T-cell (primary cell): ENCODE data around the gene WWTR1. TPM values are rescaled to one million over a fixed set of nuclear protein-coding genes. Genes with fewer than 3 reads are reported as not detected.

Experiments used
- ATAC-seq, 4 experiments: fragments of 200-7000 bp in 3 of 4; fragments of 150-1000 bp in 1 of 4; cut with Tn5 transposase; replicated peaks in 1 of 4; 1 replicate in 3 of 4; 2 replicates in 1 of 4; pipeline ENCODE4 v1.10.0; 2021; ENCODE audit warnings: moderate library complexity in 3 of 4, mild to moderate bottlenecking in 2 of 4, moderate number of reproducible peaks in 1 of 4
- CTCF ChIA-PET, 2 donors: fragments of 300-600 bp; sonication (Branson Sonifier 250); formaldehyde crosslinking; loops; one replicate each; lab custom pipeline; 2022; ENCODE audit warnings: antibody characterized with exemption in 2 of 2; lab: Charles Lee
- POLR2A ChIA-PET, 2 donors: fragments of 300-600 bp; sonication (Branson Sonifier 250); formaldehyde crosslinking; loops; one replicate each; lab custom pipeline; 2022; ENCODE audit warnings: antibody characterized with exemption in 2 of 2; lab: Charles Lee
- DNase-seq, 35 experiments: peaks; one replicate each; pipeline versions ENCODE4 v3.0.0 to v3.0.0-alpha.2; 2013 to 2023
- H3K27ac ChIP-seq: one replicate; pipeline ENCODE4 v1.5.1; 2013; ENCODE audit warnings: low read length
- H3K27me3 ChIP-seq, 2 experiments: replicated peaks in 1 of 2; 1 replicate in 1 of 2; 2 replicates in 1 of 2; pipeline versions ENCODE4 v1.6.1 to v1.7.0; 2013; ENCODE audit warnings: low read length in 1 of 2, mixed read lengths in 1 of 2; ENCODE audit not compliant: control insufficient read depth in 2 of 2, insufficient read depth in 2 of 2; ENCODE audit errors: extremely low read depth in 1 of 2
- H3K36me3 ChIP-seq, 2 donors: 1 replicate in 1 of 2; 2 replicates in 1 of 2; pipeline versions ENCODE4 v1.6.1 to v1.7.0; 2013; ENCODE audit warnings: low read length in 1 of 2; ENCODE audit not compliant: control insufficient read depth in 2 of 2, insufficient read depth in 1 of 2; ENCODE audit errors: extremely low read depth in 1 of 2
- H3K4me1 ChIP-seq, 2 experiments: 1 replicate in 1 of 2; 2 replicates in 1 of 2; pipeline versions ENCODE4 v1.6.1 to v1.7.0; 2013; ENCODE audit warnings: low read length in 2 of 2, mixed read lengths in 1 of 2; ENCODE audit not compliant: insufficient read depth in 2 of 2, control insufficient read depth in 1 of 2; ENCODE audit errors: extremely low read depth in 1 of 2
- H3K4me3 ChIP-seq, 2 donors: 1 replicate in 1 of 2; 2 replicates in 1 of 2; pipeline versions ENCODE4 v1.5.1 to v1.7.0; 2013; ENCODE audit warnings: mild to moderate bottlenecking in 2 of 2, low read length in 1 of 2, moderate library complexity in 1 of 2; ENCODE audit not compliant: control insufficient read depth in 1 of 2; ENCODE audit errors: extremely low read depth in 1 of 2
- H3K9me3 ChIP-seq: 2 replicates; pipeline ENCODE4 v1.7.0; 2013
- H3K27ac Mint-ChIP-seq, 2 donors: one replicate each; pipeline ENCODE4 v1.8.0; 2020 to 2021; ENCODE audit warnings: mild to moderate bottlenecking in 2 of 2, mixed read lengths in 2 of 2
- H3K27me3 Mint-ChIP-seq, 2 donors: one replicate each; pipeline ENCODE4 v1.8.0; 2021 to 2022; ENCODE audit warnings: mixed read lengths in 2 of 2
- H3K36me3 Mint-ChIP-seq: one replicate; pipeline ENCODE4 v1.8.0; 2021; ENCODE audit warnings: mixed read lengths
- H3K4me1 Mint-ChIP-seq, 3 donors: one replicate each; pipeline ENCODE4 v1.8.0; 2020 to 2022; ENCODE audit warnings: mixed read lengths in 3 of 3, mild to moderate bottlenecking in 1 of 3
- H3K4me3 Mint-ChIP-seq, 3 donors: one replicate each; pipeline ENCODE4 v1.8.0; 2020 to 2022; ENCODE audit warnings: mild to moderate bottlenecking in 3 of 3, mixed read lengths in 3 of 3, moderate library complexity in 3 of 3
- H3K9me3 Mint-ChIP-seq, 3 donors: one replicate each; pipeline ENCODE4 v1.8.0; 2020 to 2022; ENCODE audit warnings: mixed read lengths in 3 of 3
- WGBS: methylation state at CpG from one replicate; pipeline ENCODE4 v1.1.5; 2013; ENCODE audit warnings: missing lambda C conversion rate; ENCODE audit not compliant: insufficient coverage; 5-methylcytosine and 5-hydroxymethylcytosine counted together
- total RNA-seq, 35 experiments: library from RNA in 6 of 35; stranded (reverse) in 6 of 35; fragments of 120-200 nt in 1 of 35; gene quantifications; one replicate each; pipeline versions ENCODE4 v1.2.1 to v1.2.4 and lab custom pipeline; 2013 to 2026

Gene WWTR1
- total RNA-seq, 5 donors from 2014 or later (not counting 1 experiment from before 2014, with no cell fraction given): 0.43 to 1.6 (median 1.1) TPM

DNA sequence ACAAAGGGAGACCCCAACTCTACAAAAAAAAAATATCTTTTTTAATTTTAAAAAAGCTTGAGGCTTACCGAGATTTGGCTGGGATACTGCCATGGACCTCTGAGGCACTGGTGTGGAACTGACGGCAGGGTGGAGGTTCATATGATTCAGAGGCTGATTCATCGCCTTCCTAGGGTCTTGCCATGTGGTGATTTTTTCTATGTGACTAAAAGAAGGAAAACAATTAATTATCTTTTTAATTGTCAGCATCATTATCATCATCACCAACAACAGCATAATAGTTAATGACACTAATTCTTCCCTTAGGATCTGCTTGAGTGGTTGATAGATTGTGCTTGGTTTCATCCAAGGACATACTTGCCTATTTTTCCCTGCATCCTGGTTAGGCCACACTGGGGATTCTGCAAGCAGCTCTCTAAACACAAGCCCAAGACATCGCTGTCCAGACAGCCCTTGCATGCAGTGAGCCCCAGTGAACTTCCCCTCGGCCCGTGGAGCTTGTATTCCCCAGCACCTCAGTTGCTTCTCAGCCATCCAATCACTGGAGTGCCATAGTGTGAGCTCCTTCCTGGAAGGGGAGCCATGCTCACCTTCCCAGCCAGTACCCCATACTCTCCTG is 84.9 kb downstream of the WWTR1 start:
- CTCF ChIA-PET: interaction anchor here in 1 of 2 donors (0.5 to 0.6 kb wide), 3 partner anchors 199 to 973 kb away, joined by 3 to 5 read pairs (median 4); no protein-coding TSS in a partner anchor
- DNase-seq: no peak

DNA sequence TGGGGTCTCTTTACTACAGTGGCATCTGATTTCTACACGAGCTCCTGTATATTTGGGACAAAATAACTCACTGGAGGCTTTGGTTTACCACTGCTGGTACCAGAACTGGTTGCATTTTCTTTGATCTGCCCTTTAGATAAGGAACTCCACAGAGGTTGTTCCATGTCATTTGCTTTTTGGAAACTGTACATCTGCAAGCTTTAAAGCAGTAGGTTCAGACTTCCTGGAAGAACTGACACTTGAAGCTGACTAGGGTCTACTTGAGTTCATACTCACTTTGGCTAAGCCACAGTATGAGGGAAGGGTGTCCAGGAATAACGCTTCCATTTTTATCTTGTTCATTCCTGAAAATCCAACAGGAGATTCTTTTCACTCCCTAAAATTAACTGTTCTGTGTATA is 86.4 kb downstream of the WWTR1 start:
- Mint-ChIP-seq H3K4me3 (no peak overlapping the region), H3K27ac (no peak overlapping the region), H3K9me3 (no peaks in the 10 kb centered on the region), H3K4me1 (peaks cover 0 to 11% (median 7%) of the 10 kb centered on the region in 3 donors), H3K27me3 (no peaks in the 10 kb centered on the region), H3K36me3 (no peaks in the 10 kb centered on the region)
- Histone ChIP-seq H3K4me1 (no peaks in the 10 kb centered on the region), H3K9me3 (no peaks in the 10 kb centered on the region), H3K4me3 (no peak overlapping the region), H3K27me3 (peaks cover 0 to 2% of the 10 kb centered on the region in 2 experiments), H3K36me3 (no peaks in the 10 kb centered on the region), H3K27ac (no peak overlapping the region)
- WGBS: no CpG with 5 or more reads among the region's 2 CpGs
- POLR2A ChIA-PET: no interaction called here
- ATAC-seq: no peak
- no peak for DNase-seq
- CTCF ChIA-PET: no interaction called here

More for the DNA sequence above, 84.9 kb downstream of the WWTR1 start:
- WGBS: 100% methylated on average over 3 of the region's 6 CpGs
- H3K4me3 ChIP-seq: no peak overlapping the region
- H3K27ac ChIP-seq: no peak overlapping the region
- ATAC-seq: no peak
- peaks cover 0 to 5% of the 10 kb centered on the region in 2 experiments for H3K27me3 ChIP-seq
- Mint-ChIP-seq H3K9me3 (no peaks in the 10 kb centered on the region), H3K27me3 (peaks cover 0 to under 1% of the 10 kb centered on the region in 2 donors), H3K4me3 (no peak overlapping the region), H3K4me1 (peaks cover 0 to 12% (median 8%) of the 10 kb centered on the region in 3 donors), H3K27ac (no peak overlapping the region), H3K36me3 (no peaks in the 10 kb centered on the region)
- H3K36me3 ChIP-seq: no peaks in the 10 kb centered on the region
- POLR2A ChIA-PET: no interaction called here
- H3K9me3 ChIP-seq: no peaks in the 10 kb centered on the region
- no peaks in the 10 kb centered on the region for H3K4me1 ChIP-seq

GRCh38 chr3:149570016-149570415 is 87.8 kb downstream of the WWTR1 start:
- H3K27ac Mint-ChIP-seq: no peak overlapping the region
- H3K36me3 ChIP-seq: no peaks in the 10 kb centered on the region
- no peak overlapping the region for H3K4me3 Mint-ChIP-seq
- peaks cover 0 to 7% (median 5%) of the 10 kb centered on the region in 3 donors for H3K4me1 Mint-ChIP-seq
- H3K27me3 Mint-ChIP-seq: no peaks in the 10 kb centered on the region
- no peaks in the 10 kb centered on the region for H3K9me3 ChIP-seq
- no peaks in the 10 kb centered on the region for H3K4me1 ChIP-seq
- H3K27ac ChIP-seq: no peak overlapping the region
- H3K36me3 Mint-ChIP-seq: no peaks in the 10 kb centered on the region
- ATAC-seq: no peak
- 90% methylated on average over 8 of the region's 8 CpGs for WGBS
- DNase-seq: no peak
- no peaks in the 10 kb centered on the region for H3K9me3 Mint-ChIP-seq
- ChIA-PET CTCF (interaction anchor here (0.6 to 1.1 kb wide), 3 partner anchors 9 to 599 kb away, joined by 3 to 4 read pairs (median 3); no protein-coding TSS in a partner anchor), POLR2A (interaction anchor here in 1 of 2 donors (0.7 kb wide), 1 partner anchor 22 kb away, joined by 3 read pairs; no protein-coding TSS in a partner anchor)
- peaks cover 0 to 2% of the 10 kb centered on the region in 2 experiments for H3K27me3 ChIP-seq
- no peak overlapping the region for H3K4me3 ChIP-seq

DNA sequence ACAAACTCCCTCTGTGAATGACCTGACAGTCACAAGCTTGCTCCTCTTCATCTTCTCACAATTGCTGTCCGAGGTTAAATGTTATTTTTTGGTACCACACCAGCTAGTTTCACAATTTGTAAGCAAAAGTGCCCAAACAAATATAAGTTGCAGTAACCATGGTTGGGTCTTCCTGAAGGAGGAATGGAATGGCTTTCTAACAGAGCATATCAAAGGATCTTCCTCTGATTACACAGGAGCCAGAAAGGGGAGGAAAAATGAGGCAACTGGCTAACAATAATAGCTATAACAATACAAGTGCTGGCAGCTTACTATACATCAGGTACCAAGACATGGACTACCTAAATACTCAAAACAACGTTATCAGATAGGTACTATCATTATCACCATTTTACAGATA is 90.4 kb downstream of the WWTR1 start:
- H3K27ac ChIP-seq: no peak overlapping the region
- no peaks in the 10 kb centered on the region for H3K36me3 ChIP-seq
- DNase-seq: no peak
- no peak for ATAC-seq
- H3K4me3 ChIP-seq: no peak overlapping the region
- Mint-ChIP-seq H3K27me3 (peaks cover 0 to 6% of the 10 kb centered on the region in 2 donors), H3K4me1 (no peaks in the 10 kb centered on the region), H3K27ac (no peak overlapping the region), H3K9me3 (no peaks in the 10 kb centered on the region), H3K4me3 (no peak overlapping the region), H3K36me3 (no peaks in the 10 kb centered on the region)
- H3K9me3 ChIP-seq: no peaks in the 10 kb centered on the region
- ChIA-PET POLR2A (interaction anchor here in 1 of 2 donors (0.5 kb wide), 1 partner anchor 89 kb away, joined by 3 read pairs; no protein-coding TSS in a partner anchor), CTCF (interaction anchor here (0.6 to 1.9 kb wide), 3 partner anchors 20 to 607 kb away, joined by 3 to 7 read pairs (median 6); no protein-coding TSS in a partner anchor)
- 67% methylated on average over 1 of the region's 2 CpGs for WGBS
- peaks cover 0 to 2% of the 10 kb centered on the region in 2 experiments for H3K27me3 ChIP-seq
- no peaks in the 10 kb centered on the region for H3K4me1 ChIP-seq

- H3K27me3 ChIP-seq: peaks cover 0 to 2% of the 10 kb centered on the region in 2 experiments
- no peaks in the 10 kb centered on the region for H3K9me3 ChIP-seq
- DNase-seq (no peak), ATAC-seq (no peak)
- no peaks in the 10 kb centered on the region for H3K36me3 ChIP-seq
- H3K27ac Mint-ChIP-seq: no peak overlapping the region
- H3K27ac ChIP-seq: no peak overlapping the region
- ChIA-PET CTCF (interaction anchor here in 1 of 2 donors (0.6 to 1.0 kb wide), 3 partner anchors 11 to 1936 kb away, joined by 3 to 4 read pairs (median 3); no protein-coding TSS in a partner anchor), POLR2A (interaction anchor here in 1 of 2 donors (0.6 kb wide), 1 partner anchor 20 kb away, joined by 6 read pairs; no protein-coding TSS in a partner anchor)
- H3K4me1 Mint-ChIP-seq: no peaks in the 10 kb centered on the region
- H3K27me3 Mint-ChIP-seq: peaks cover 0 to 6% of the 10 kb centered on the region in 2 donors
- H3K4me1 ChIP-seq: no peaks in the 10 kb centered on the region
- no peaks in the 10 kb centered on the region for H3K36me3 Mint-ChIP-seq
- no peak overlapping the region for H3K4me3 Mint-ChIP-seq
- 100% methylated on average over 1 of the region's 6 CpGs for WGBS
- no peak overlapping the region for H3K4me3 ChIP-seq
- H3K9me3 Mint-ChIP-seq: no peaks in the 10 kb centered on the region
Measured at GRCh38 chr3:149566292-149566975, 91.4 kb downstream of the WWTR1 start.

DNA sequence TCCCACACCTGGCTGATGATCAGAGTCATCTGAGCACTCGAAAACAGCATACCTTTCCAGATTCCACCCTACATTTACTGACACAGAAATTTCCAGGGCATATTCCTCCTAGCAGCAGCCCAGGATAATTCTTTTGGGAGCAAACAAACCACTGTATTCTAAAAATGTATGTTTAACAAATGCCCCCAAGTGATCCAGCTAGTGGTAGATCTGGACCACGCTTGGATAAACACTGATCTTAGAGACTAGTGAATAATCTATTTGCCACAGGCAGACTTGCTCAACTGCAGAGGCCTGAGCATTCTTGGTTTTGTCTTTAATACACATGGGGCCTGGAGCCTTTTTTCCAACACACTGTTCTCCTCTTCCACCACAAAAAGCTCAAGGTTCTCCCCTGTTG is 93.7 kb downstream of the WWTR1 start:
- H3K4me1 ChIP-seq: no peaks in the 10 kb centered on the region
- no peak overlapping the region for H3K27ac Mint-ChIP-seq
- H3K4me3 ChIP-seq: no peak overlapping the region
- no peaks in the 10 kb centered on the region for H3K27me3 ChIP-seq
- H3K36me3 ChIP-seq: no peaks in the 10 kb centered on the region
- ChIA-PET CTCF (no interaction called here), POLR2A (interaction anchor here in 1 of 2 donors (0.6 kb wide), 1 partner anchor 23 kb away, joined by 5 read pairs; no protein-coding TSS in a partner anchor)
- ATAC-seq (no peak), DNase-seq (no peak)
- H3K9me3 Mint-ChIP-seq: no peaks in the 10 kb centered on the region
- H3K4me3 Mint-ChIP-seq: no peak overlapping the region
- no peak overlapping the region for H3K27ac ChIP-seq
- no peaks in the 10 kb centered on the region for H3K9me3 ChIP-seq
- WGBS: 88% methylated on average over 1 of the region's 2 CpGs
- H3K4me1 Mint-ChIP-seq: no peaks in the 10 kb centered on the region
- peaks cover 4 to 6% of the 10 kb centered on the region in 2 donors for H3K27me3 Mint-ChIP-seq
- H3K36me3 Mint-ChIP-seq: no peaks in the 10 kb centered on the region
